DND-41 (cell line): Measurements from ENCODE around the gene OGG1.

Experiments
- ATAC-seq: fragments of 200-7000 bp; cut with Tn5 transposase; 3 replicates; pipeline ENCODE4 v1.9.1; 2021; ENCODE audit warnings: low read depth; ENCODE audit not compliant: insufficient read depth
- DNase-seq: peaks from one replicate; pipeline ENCODE4 v3.0.0-alpha.2; 2020
- H2AFZ ChIP-seq: 2 replicates; pipeline ENCODE4 v1.6.0; 2012; ENCODE audit warnings: low read depth, low read length
- H3K27ac ChIP-seq: 2 replicates; pipeline ENCODE4 v1.5.1; 2012; ENCODE audit warnings: low read length, inconsistent platforms
- H3K27me3 ChIP-seq: fragments of 200-600 bp; sonication (generic); 2 replicates; pipeline ENCODE4 v1.6.0; 2012; ENCODE audit warnings: low read length, mild to moderate bottlenecking, inconsistent platforms; ENCODE audit not compliant: insufficient read depth, poor library complexity
- H3K36me3 ChIP-seq: 2 replicates; pipeline ENCODE4 v1.5.1; 2012; ENCODE audit warnings: low read length, inconsistent platforms; ENCODE audit not compliant: insufficient read depth
- H3K4me1 ChIP-seq: 2 replicates; pipeline ENCODE4 v1.5.1; 2012; ENCODE audit warnings: mild to moderate bottlenecking, low read length; ENCODE audit not compliant: insufficient read depth
- H3K4me2 ChIP-seq: 2 replicates; pipeline ENCODE4 v1.6.0; 2012; ENCODE audit warnings: mild to moderate bottlenecking, moderate library complexity, low read length, inconsistent platforms; ENCODE audit not compliant: insufficient read depth
- H3K4me3 ChIP-seq, 2 experiments: fragments of 200-600 bp in 1 of 2; shearing (Covaris generic) in 1 of 2; 2 replicates each; pipeline ENCODE4 v1.5.1; 2012 to 2016; ENCODE audit warnings: inconsistent platforms in 2 of 2, low read length in 2 of 2, mild to moderate bottlenecking in 2 of 2, low read depth in 1 of 2, moderate library complexity in 1 of 2
- H3K79me2 ChIP-seq: 2 replicates; pipeline ENCODE4 v1.6.0; 2012; ENCODE audit warnings: low read length, inconsistent platforms; ENCODE audit not compliant: insufficient read depth
- H3K9ac ChIP-seq: 2 replicates; pipeline ENCODE4 v1.6.0; 2012; ENCODE audit warnings: low read depth, mild to moderate bottlenecking, inconsistent platforms, low read length, moderate library complexity
- H3K9me3 ChIP-seq: 2 replicates; pipeline ENCODE4 v1.5.1; 2012; ENCODE audit warnings: low read length, moderate library complexity, mild to moderate bottlenecking, inconsistent platforms; ENCODE audit not compliant: insufficient read depth, severe bottlenecking
- H4K20me1 ChIP-seq: 2 replicates; pipeline ENCODE4 v1.6.0; 2012; ENCODE audit warnings: low read length; ENCODE audit not compliant: insufficient read depth
- EZH2 ChIP-seq: IDR thresholded peaks from 3 replicates; pipeline ENCODE4 v1.6.1; 2012; ENCODE audit warnings: borderline replicate concordance, low read depth, mild to moderate bottlenecking, moderate library complexity, low read length, inconsistent platforms; ENCODE audit not compliant: severe bottlenecking
- TF ChIP-seq, protein P1 (sequence below): IDR thresholded peaks from 2 replicates; pipeline ENCODE4 v1.5.1; 2012; ENCODE audit warnings: borderline replicate concordance, low read length, moderate library complexity, mild to moderate bottlenecking; ENCODE audit not compliant: poor library complexity, severe bottlenecking; ENCODE audit errors: extremely low read depth

The OGG1 gene

DNA sequence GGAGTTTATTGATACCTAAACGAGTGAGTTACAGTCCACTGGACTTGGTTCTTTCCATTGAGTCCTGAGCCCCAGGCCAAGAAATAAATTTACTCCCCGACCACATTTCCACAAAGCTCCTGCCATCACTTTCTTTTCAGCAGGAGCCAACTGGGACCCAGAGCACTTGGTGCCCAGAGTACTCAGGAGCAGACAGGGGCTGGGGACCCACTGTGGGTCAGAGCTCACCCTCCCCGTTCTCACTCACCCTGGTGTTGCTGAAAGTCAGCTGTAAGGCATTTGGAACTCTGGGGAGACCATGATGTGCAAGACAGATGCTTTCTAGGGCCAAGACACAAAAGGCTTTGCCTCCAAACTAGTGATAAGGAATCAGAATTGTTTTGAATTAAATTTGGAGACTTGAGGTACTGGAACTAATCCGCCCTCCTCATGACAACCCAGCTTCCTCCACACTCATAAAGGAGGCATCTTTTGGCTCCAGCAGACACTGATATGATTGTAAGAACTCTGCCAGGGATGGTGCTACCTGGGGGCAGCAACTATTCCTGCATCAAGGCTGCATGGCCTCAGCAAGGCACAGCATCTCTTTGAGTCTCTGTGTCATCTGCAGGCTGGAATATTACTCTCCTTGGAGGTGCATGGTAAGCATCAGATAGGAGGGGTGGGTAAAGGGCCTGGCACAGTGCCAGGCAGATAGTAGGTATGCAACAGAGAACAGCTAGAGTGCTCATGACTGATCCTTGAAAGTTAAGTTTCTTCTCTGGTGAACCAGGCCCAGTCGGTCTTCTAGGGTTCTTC is 27.3 kb downstream of the OGG1 start:
- no peaks in the 10 kb centered on the region for H3K9me3 ChIP-seq
- ATAC-seq (no peak), DNase-seq (no peak)
- TF ChIP-seq, protein P1, sequence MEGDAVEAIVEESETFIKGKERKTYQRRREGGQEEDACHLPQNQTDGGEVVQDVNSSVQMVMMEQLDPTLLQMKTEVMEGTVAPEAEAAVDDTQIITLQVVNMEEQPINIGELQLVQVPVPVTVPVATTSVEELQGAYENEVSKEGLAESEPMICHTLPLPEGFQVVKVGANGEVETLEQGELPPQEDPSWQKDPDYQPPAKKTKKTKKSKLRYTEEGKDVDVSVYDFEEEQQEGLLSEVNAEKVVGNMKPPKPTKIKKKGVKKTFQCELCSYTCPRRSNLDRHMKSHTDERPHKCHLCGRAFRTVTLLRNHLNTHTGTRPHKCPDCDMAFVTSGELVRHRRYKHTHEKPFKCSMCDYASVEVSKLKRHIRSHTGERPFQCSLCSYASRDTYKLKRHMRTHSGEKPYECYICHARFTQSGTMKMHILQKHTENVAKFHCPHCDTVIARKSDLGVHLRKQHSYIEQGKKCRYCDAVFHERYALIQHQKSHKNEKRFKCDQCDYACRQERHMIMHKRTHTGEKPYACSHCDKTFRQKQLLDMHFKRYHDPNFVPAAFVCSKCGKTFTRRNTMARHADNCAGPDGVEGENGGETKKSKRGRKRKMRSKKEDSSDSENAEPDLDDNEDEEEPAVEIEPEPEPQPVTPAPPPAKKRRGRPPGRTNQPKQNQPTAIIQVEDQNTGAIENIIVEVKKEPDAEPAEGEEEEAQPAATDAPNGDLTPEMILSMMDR: no peak
- TF ChIP-seq EZH2: no peak
- H3K4me1 ChIP-seq: peaks cover 28% of the 10 kb centered on the region
- no peak overlapping the region for H3K4me2 ChIP-seq
- H3K27me3 ChIP-seq: peaks cover 8% of the 10 kb centered on the region
- peaks cover 9% of the 10 kb centered on the region for H3K36me3 ChIP-seq
- H3K9ac ChIP-seq: no peak overlapping the region
- no peaks in the 10 kb centered on the region for H3K79me2 ChIP-seq
- H3K4me3 ChIP-seq: no peak overlapping the region
- no peak overlapping the region for H3K27ac ChIP-seq
- peaks cover 31% of the 10 kb centered on the region for H4K20me1 ChIP-seq
- H2AFZ ChIP-seq: no peak overlapping the region

DNA sequence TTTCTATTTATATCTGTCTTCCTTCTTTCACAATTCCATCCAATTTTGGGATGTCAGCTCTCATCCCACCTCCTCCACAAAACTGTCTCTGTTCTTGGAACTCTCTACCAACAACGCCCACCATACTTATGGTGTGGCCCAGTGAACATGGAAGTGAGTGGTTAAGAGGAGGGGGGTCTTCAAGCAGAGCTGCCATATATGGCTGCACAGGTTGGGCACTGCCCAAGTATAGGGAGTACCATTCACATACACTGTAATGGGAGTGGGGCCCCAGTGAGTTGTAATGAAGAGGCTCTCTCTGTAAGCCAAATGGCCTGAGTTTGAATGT is 27.9 kb downstream of the OGG1 start:
- no peaks in the 10 kb centered on the region for H3K9me3 ChIP-seq
- peaks cover 14% of the 10 kb centered on the region for H3K36me3 ChIP-seq
- H3K27me3 ChIP-seq: peaks cover 8% of the 10 kb centered on the region
- no peak for TF ChIP-seq EZH2
- TF ChIP-seq, protein P1: no peak
- H3K4me2 ChIP-seq: no peak overlapping the region
- H3K79me2 ChIP-seq: no peaks in the 10 kb centered on the region
- H4K20me1 ChIP-seq: peaks cover 31% of the 10 kb centered on the region
- no peak overlapping the region for H2AFZ ChIP-seq
- DNase-seq (no peak), ATAC-seq (no peak)
- no peak overlapping the region for H3K9ac ChIP-seq
- peaks cover 28% of the 10 kb centered on the region for H3K4me1 ChIP-seq
- H3K27ac ChIP-seq: no peak overlapping the region
- no peak overlapping the region for H3K4me3 ChIP-seq

DNA sequence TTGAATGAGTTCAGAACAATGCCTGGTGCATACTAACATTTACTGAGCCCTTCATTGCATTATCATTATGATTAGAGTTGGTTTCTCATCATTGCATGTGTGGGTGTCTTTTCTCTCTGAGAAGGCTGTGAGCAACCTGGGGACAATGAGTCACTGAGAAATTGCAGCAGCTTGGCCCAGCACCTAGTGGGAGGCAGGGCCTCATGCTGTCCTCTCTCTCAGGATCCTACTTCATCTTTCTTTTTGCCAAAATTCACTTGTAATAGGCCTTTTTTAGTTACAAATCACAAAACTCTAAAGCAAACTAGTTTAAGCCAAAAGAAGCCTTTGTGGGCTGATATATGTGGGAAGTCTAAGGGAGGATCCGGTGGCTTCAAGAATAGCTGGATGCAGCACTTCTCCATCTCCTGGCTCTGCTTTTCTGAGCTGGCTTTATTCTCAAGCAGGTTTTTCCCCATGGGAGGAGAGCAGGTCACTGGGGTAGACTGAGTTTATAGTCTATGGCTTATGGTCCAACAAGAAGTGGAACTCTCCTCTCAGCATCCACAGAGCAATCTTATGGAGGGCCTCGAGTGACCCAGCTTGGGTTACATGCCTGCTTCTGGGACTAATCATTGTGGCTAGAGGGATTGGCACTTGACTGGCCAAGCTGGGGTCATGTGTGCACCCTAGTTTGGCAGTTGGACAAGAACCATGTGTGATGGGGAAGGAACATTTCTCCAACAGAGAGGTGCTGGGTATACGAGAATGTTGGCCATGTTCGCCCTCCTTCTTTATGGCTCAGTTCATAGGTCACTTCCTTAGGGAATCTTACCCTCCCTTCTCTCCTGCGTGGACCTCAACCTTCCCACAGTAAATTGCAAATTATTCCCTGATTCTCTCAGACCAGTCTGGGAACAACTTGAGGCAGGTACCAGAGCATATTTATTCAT is 28.7 kb downstream of the OGG1 start:
- H3K9ac ChIP-seq: no peak overlapping the region
- H2AFZ ChIP-seq: no peak overlapping the region
- ATAC-seq: no peak
- H4K20me1 ChIP-seq: peaks cover 31% of the 10 kb centered on the region
- no peaks in the 10 kb centered on the region for H3K9me3 ChIP-seq
- H3K27ac ChIP-seq: no peak overlapping the region
- TF ChIP-seq, protein P1: no peak
- TF ChIP-seq EZH2: no peak
- H3K4me2 ChIP-seq: no peak overlapping the region
- peaks cover 17% of the 10 kb centered on the region for H3K36me3 ChIP-seq
- H3K4me3 ChIP-seq: no peak overlapping the region
- DNase-seq: no peak
- no peaks in the 10 kb centered on the region for H3K79me2 ChIP-seq
- peaks cover 8% of the 10 kb centered on the region for H3K27me3 ChIP-seq
- peaks cover 28% of the 10 kb centered on the region for H3K4me1 ChIP-seq
